ENCODE data around the gene NCEH1.
A peak's percentile ranks its signal among the peaks of the same experiment; 100 is the strongest.
"Not testable (repeated sequence)": the region's sequence is repeated elsewhere in the genome, so short reads cannot be mapped to it uniquely, and the experiment has no call there.

NCEH1 gene

DNA sequence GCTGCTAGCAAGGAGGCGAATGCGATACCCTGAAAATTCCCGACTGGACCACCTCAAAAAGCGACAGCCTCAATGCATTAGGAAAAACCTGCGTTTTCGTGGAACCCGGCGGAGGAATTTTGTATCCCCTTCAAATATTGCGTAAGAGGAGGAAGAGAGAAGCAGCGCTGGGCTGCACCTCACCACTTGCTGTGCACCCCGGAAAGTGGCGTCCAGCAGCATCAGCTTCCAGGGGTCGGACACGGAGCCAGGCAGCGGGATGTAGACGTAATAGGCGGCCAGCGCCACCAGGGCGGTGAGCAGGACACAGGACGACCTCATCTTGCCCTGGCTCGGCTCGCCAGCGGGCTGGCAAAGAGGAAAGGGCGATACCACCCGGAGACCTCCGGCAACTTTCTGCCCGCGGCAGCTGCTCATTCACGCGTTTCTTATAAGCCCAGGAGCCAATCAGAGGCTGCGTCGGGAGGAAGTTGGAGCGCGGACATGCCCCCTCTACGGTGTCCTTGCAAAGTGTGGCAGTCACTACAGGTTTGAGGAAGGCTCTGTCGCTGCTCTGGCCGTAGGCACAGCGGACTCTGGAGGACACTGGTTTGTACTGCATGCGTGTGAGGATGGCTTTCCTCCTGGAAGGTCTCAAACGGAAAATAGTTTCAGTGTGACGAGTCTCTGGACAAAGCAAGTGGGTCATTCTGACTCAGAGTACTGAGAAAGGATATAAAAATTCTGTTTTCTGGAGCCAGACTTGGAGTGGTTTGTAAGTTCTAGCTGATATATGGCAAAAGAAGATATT, at the start of gene NCEH1:
TSS of gene NCEH1 (minus strand) at position 404 of the 790 bp plus-strand sequence. CDS start at position 321, 83 bp downstream.
- peak; percentile 92 for DNase-seq (ENCODE audit: low read depth)

DNA sequence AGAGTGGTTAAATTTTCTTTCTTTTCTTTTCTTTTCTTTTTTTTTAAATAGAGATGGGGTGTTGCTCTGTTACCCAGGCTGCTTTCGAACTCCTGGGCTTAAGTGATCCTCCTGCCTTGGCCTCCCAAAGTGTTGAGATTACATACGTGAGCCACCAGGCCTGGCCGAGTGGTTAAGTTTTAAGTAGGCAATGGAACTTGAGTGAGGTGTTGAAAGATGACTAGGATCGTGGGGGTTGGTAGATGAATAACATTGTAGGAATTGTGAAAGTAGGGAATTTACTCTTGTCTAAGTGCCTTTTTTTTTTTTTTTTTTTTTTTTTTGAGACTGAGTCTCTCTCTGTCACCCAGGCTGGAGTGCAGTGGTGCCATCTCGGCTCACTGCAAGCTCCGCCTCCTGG, 49.5 kb upstream of the NCEH1 start:
- DNase-seq (ENCODE audit: low read depth): not testable (repeated sequence)

GRCh38 chr3:172753125-172753524, 42.3 kb upstream of the NCEH1 start:
- no peak for DNase-seq (ENCODE audit: low read depth)

DNA sequence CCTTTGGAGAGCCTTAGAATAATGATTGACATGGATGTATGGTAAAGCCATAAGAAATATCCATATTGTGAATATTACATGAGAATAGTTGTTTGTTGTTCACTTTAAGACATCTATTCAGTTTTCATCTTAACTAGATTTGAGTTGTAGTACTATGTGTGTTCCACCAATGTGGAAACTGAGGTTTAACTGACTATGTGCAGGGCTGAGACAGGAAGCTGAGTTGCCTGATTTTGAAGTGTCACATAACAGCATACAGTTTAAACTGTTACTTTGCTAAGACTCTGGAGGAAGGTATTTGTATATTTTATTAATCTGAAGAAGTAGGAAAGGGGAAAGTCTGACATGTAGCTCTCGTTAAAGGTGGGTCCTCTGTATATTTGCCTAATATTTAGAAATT, 41.8 kb upstream of the NCEH1 start:
- no peak for DNase-seq (ENCODE audit: low read depth)

GRCh38 chr3:172751175-172751704, 40.4 kb upstream of the NCEH1 start:
- no peak for DNase-seq (ENCODE audit: low read depth)

- DNase-seq (ENCODE audit: low read depth): peak; percentile 99
These were observed 39.7 kb upstream of the NCEH1 start, which contains the start of gene ECT2 for GRCh38 chr3:172750368-172751174. TSS of gene ECT2 (plus strand) at chr3:172750726. CDS start at chr3:172754531, 3,805 bp downstream.

DNA sequence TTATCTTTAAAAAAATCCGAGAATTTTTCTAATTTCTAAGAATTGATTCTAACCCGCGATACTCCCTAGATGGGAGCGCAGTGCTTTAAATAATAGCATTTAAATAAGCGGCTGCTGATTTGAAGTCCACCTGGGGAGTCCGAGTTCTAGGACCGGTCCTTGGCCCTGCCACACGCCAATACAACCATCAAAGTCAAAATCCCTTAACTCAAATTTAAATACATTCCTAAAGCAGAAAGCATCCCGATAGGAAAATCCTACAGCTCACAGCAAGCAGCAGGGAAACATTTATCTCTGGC, 39.2 kb upstream of the NCEH1 start:
- DNase-seq (ENCODE audit: low read depth): no peak

- DNase-seq (ENCODE audit: low read depth): peak; percentile 83
These were observed 38.5 kb upstream of the NCEH1 start for GRCh38 chr3:172749230-172749965.

DNA sequence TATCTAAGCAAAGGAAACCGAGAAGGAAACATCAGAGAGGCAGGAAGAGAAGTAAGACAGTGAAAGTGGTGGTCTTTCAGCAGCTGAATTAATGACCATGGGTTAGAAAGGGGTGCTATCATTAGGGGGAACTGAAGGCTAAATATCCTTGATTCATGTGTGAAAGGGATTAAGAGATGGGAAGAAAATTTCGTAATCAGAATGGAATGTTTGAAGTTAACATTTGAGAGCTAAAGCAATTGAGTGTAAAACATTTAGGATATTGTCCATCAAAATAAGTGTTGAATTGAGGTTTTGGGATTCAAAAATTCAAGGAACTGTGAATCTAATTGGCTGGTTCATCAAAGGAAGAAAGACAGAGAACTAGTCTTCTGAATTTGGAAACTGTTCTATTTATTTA, 35.6 kb upstream of the NCEH1 start:
- no peak for DNase-seq (ENCODE audit: low read depth)

- DNase-seq (ENCODE audit: low read depth): no peak
These were observed 28.6 kb upstream of the NCEH1 start for GRCh38 chr3:172739462-172739861.

DNA sequence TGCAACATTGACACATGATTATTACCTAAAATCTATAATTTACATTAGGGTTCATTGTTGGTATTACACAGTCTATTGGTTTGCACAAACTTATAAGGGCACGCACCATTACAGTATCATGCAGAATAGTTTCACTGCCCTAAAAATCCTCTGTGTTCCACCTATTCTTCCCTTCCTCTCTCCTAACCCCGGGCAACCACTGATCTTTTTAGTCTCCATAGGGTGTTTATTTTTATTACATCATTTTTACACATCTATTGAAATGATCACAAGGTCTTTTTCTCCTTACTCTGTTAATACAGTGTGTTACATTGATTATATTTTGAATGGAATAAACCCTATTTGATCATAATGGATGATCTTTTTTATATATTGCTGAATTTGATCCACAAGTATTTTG, 24.1 kb upstream of the NCEH1 start:
- DNase-seq (ENCODE audit: low read depth): no peak

DNA sequence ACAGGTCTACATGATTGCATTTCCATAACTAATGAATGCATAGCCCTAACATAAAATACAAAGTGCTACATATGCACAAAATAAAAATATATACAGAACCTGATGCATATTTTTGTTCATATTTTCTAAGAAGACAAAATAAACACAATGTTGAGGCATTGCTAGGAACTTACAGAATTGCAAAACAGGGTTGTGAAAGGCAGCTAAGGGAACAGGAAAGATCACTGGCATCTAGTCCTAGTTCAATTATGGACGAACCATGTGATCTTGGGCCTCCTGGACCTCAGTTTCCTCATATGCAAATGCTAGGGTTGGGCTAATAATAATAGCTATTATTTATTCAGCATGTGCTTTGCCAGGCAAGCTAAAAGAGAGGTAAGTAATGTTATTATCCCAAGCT, 15.5 kb upstream of the NCEH1 start:
- no peak for DNase-seq (ENCODE audit: low read depth)

DNA sequence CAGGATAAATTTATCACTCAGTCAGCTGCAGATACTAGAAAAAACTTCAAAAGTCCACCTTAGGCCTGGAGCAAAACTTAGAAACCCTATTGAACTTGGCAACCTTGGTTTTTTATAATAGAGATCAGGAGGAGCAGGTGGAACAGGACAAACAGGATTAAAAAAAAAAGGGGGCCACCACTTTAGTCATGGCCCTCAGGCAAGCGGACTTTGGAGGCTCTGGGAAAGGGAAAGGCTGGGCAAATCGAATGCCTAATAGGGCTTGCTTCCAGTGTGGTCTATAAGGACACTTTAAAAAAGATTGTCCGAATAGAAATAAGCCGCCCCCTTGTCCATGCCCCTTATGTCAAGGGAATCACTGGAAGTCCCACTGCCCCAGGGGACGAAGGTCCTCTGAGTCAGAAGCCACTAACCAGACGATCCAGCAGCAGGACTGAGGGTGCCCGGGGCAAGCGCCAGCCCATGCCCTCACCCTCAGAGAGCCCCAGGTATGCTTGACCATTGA, 11.7 kb upstream of the NCEH1 start:
- not testable (repeated sequence) for DNase-seq (ENCODE audit: low read depth)

GRCh38 chr3:172717493-172718088, 6.7 kb upstream of the NCEH1 start:
- no peak for DNase-seq (ENCODE audit: low read depth)

DNA sequence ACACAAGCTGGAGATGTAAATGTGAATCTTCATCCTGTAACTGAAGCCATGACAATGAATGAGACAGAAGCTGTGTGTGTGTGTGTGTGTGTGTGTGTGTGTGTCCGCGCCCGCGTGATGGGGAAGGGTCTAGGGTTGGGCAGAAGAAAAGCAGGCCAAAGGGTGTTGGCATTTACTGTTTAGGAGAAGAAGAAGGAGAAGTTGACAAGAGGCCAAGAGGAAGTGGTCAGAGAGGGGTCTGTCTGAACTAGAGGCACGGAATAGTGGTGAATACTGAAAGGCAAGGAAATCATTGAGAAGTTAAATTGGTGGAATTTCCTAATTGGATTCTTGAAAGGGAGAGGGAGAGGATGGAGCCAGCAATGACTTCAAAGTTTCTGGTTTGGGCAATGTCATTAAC, 5.6 kb upstream of the NCEH1 start:
- no peak for DNase-seq (ENCODE audit: low read depth)

GRCh38 chr3:172713316-172713715, 2.4 kb upstream of the NCEH1 start:
- DNase-seq (ENCODE audit: low read depth): no peak

GRCh38 chr3:172711454-172711795, 558 bp upstream of the NCEH1 start:
- no peak for DNase-seq (ENCODE audit: low read depth)

- DNase-seq (ENCODE audit: low read depth): no peak
These were observed 848 bp downstream of the NCEH1 start for GRCh38 chr3:172709774-172710663.

- DNase-seq (ENCODE audit: low read depth): no peak
These were observed 1.7 kb downstream of the NCEH1 start for GRCh38 chr3:172708921-172709773.

GRCh38 chr3:172707967-172708366, 2.9 kb downstream of the NCEH1 start:
- DNase-seq (ENCODE audit: low read depth): no peak
